Stromal cell of bone marrow (primary cell): ENCODE measurements around the gene MIS18A.
"Not testable (repeated sequence)": the region's sequence is repeated elsewhere in the genome, so short reads cannot be mapped to it uniquely, and the experiment has no call there.

Source experiments
- DNase-seq: peaks from one replicate; pipeline ENCODE4 v3.0.0-alpha.2; 2012; ENCODE audit warnings: low read depth

Gene MIS18A

DNA sequence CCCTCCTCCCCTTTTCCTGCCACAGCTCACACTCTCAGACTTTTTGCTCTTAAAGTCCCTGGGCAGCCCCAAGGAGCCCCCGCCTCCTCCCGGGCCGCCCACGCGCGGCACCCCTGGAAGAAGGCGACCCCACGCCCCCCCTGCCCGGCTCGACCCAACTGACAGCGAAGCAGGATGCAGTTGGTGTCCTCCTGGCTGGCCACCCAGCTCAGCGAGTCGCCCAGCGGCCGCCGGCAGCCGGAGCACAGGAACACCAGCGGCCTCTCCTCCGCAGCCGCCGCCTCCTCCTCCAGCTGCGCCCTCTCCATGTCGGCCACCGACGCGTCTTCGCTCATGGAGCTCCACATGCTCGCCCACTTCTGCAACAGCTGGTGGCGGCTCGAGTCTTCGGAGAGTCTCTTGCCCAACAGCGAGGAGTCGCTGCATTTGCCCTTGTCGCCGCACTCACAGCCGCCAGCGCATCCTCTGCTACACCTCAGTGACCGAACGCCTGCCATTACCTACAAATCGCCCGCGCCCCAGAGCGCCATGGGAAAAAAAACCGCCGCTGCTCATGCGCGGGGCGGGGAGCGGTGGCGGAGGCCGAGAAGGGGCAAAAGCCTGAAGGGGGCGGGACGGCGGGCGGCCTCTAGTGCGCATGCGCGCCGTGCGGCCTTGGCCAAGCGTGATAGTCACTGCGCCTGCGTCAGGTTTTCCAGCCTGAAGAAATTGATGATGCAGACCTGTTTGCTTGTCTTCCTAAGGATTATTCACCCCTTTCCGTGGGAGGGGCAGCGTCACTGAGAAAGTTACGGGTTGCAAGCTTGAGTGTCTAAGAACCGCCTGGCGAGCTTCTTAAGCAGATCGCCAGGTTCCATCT, at the start of gene MIS18A:
Gene MIS18A (minus strand): TSS at position 532 of the 859 bp plus-strand sequence. CDS start 35 bp downstream, at position 497.
- DNase-seq: peak; percentile 91

- peak; percentile 44 for DNase-seq
These were observed 49.7 kb upstream of the MIS18A start for GRCh38 chr21:32328595-32328994.

- DNase-seq: no peak
These were observed 46.9 kb upstream of the MIS18A start for GRCh38 chr21:32325706-32326105.

DNA sequence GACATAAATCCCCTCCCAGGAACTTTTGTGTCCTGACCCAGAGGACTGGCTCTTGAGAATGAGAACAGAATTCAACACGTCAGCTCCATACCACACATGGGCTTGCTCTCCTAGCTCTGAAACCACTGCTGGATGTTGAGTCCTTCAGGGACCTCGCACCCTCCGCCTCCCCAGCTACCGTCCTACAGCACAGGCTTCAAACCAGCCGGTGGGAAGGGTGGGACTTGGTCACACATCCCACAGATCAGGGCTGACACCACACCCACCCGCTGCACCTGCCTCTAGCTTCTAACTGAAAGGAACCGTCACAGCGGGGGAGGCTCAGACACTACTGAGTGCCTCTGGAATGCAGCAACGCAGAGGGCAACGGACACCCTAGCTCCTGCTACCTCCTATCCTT, 43.8 kb upstream of the MIS18A start:
- no peak for DNase-seq

DNA sequence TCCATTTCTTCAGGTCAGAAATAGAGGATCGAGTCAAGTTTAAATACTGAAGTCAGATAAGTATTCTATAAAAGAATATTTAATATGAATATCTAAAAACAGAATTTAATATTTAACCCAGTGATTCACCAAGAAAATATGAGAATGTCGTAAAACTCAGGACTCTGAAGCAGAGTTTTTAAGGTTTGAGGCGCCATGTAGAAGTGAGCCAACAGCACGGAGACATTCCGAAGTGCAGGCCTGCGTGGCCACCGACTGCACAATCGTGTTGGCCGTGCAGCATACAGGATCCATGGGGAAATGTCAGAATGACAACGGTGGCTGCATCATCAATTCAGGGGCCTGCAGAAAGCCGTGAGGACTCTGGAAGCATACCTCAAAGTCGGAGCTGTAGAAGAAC, 43.3 kb upstream of the MIS18A start:
- DNase-seq: no peak

- no peak for DNase-seq
These were observed 42.6 kb upstream of the MIS18A start for GRCh38 chr21:32321480-32321879.

DNA sequence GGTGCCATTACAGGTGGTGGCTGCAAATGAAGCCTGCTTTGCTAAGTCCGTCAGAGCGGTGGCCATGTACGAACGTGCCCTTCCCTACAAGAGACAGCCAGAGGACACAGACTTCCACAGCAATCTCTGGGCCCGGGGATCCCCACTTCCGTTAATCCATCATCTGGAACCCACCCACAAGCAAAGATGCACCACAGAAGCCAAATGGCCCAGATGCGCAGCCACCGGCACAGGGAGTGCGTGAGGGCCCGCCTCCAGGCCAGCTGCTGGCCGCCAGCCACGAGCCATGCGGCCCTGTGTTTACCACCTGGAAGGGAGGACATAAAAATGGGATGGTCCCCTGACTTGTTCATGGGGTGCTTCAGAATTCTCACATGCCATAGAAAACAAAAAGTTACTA, 41.9 kb upstream of the MIS18A start:
- DNase-seq: no peak

DNA sequence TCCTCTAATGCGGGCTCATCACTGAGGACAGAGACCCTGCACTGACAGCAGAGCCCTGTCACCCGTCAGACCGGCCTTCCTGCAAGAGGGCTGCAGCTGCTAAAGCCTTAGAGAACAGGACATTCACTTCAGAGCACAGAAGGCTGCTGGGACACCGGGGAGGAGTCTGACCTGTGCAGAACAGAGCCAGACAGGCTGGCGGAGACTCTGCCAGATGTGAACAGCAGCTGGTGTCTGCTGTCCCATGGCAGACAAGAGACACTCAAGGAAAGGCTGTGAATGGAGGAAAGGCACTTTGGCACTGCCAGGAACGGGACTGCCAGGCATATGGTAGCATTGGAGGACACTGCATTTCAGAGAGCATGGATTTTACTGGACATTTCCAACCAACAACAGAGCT, 41.2 kb upstream of the MIS18A start:
- DNase-seq: no peak

- DNase-seq: no peak
These were observed 40.2 kb upstream of the MIS18A start for GRCh38 chr21:32319012-32319411.

DNA sequence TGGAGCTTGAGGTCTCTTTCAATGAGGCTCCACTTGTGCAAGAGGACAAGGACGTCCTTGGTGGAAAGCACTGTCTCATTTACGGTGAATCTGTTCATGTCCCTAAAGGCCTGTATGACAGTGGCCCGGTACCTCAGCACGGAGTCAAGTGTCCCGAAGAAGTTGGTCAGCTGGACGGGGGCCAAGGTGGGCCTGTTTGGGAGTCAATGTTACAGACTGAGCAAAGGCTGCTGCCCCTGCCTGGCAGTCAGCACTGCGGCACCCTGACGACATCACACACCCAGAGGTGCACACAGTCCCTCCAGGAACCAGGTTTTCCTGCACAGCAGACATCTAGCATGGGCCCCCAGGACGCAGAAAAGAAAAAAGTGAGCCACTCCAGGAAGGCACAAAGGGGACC, 38.9 kb upstream of the MIS18A start:
- no peak for DNase-seq

GRCh38 chr21:32316361-32317215, 37.7 kb upstream of the MIS18A start:
- no peak for DNase-seq

GRCh38 chr21:32315511-32316281, 36.8 kb upstream of the MIS18A start:
- DNase-seq: no peak

GRCh38 chr21:32314806-32315205, 36.0 kb upstream of the MIS18A start:
- no peak for DNase-seq

GRCh38 chr21:32312976-32313375, 34.1 kb upstream of the MIS18A start:
- DNase-seq: no peak

DNA sequence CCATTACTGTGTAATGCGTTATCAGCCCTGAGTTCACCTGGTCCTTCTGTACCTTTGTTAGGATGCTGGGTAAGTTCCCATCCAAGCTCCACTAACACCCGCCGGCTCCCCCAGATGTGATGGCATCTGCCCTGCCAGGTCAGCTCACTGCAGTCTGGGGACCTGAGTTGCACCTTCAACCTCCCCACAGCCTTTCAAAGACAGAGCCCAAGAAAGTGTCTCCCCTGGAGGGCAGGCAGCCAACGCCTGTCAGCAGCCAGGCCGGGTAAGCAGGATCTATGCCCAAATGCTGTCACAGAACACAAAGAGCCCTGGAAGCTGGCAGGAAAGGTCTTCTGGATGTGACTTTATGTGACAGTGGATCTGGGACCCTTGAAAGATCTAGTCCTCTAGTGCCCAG, 33.5 kb upstream of the MIS18A start:
- DNase-seq: no peak

- DNase-seq: no peak
These were observed 32.8 kb upstream of the MIS18A start for GRCh38 chr21:32311621-32312020.

- DNase-seq: not testable (repeated sequence)
These were observed 32.1 kb upstream of the MIS18A start for GRCh38 chr21:32310976-32311375.

DNA sequence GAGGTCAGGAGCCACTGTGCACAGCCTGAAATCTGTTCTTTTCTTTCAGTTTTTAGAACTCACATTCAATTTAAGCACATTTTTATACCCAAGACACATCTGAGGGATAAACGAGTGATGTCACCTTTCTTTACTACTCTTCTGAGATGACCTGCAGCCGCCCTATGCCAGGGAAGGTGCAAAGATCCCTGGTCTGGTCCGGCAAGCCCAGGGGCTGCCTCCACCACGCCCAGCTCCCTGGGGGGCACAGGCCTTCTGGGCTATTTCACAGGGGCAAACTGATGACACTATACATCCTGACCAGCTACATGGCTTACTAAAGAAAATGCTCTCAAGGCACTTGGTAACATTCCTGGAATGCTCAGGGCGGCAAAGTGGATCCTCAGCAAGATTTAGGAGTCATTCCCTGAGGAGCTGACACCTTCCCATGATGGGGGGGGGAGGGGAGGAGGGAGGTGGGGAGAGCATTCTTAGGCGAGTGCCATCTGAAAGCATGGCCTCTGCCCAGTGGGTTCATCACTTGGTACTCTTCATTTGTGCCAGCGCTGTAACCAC, 31.1 kb upstream of the MIS18A start:
- DNase-seq: no peak

- no peak for DNase-seq
These were observed 29.8 kb upstream of the MIS18A start for GRCh38 chr21:32308696-32309095.

DNA sequence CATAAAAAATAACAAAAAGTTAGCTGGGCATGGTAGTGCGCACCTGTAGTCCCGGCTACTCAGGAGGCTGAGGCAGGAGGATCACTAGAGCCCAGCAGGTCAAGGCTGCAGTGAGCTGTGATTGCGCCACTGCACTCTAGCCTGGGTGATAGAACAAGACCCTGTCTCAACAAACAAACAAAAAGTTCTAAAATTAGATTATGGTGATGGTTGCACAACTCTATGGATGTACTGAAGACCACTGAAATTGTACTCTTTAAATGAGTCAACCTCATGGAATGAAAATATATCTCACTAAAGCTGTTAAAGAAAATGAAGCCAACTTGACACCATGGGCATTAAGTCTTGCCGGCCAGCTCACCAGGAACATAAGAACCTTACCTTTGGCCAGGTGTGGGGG, 28.9 kb upstream of the MIS18A start:
- no peak for DNase-seq

- DNase-seq: no peak
These were observed 27.4 kb upstream of the MIS18A start for GRCh38 chr21:32306021-32306780.
